HFFc6 (cell line): Measurements from ENCODE around the gene ATG16L1. TPM values are rescaled to one million over a fixed set of nuclear protein-coding genes. Genes with fewer than 3 reads are reported as not detected.
"Not testable (repeated sequence)": the region's sequence is repeated elsewhere in the genome, so short reads cannot be mapped to it uniquely, and the experiment has no call there.

Source experiments
- DNase-seq: peaks from one replicate; pipeline ENCODE4 v3.0.0-alpha.2; 2018
- H3K27ac Mint-ChIP-seq: 2 replicates; pipeline ENCODE4 v1.8.0; 2020; ENCODE audit warnings: mild to moderate bottlenecking, mixed read lengths
- H3K27me3 Mint-ChIP-seq: 2 replicates; pipeline ENCODE4 v1.8.0; 2021; ENCODE audit warnings: mild to moderate bottlenecking, moderate library complexity, mixed read lengths; ENCODE audit not compliant: insufficient read depth
- H3K36me3 Mint-ChIP-seq: 2 replicates; pipeline ENCODE4 v1.8.0; 2021; ENCODE audit warnings: low read depth, mixed read lengths
- H3K4me1 Mint-ChIP-seq: 2 replicates; pipeline ENCODE4 v1.8.0; 2020; ENCODE audit warnings: low read depth, mixed read lengths
- H3K4me3 Mint-ChIP-seq: 2 replicates; pipeline ENCODE4 v1.8.0; 2020; ENCODE audit warnings: mild to moderate bottlenecking, moderate library complexity, mixed read lengths
- H3K9me3 Mint-ChIP-seq: 2 replicates; pipeline ENCODE4 v1.8.0; 2020; ENCODE audit warnings: mild to moderate bottlenecking, mixed read lengths
- CTCF ChIP-seq: fragments of 200-600 bp; sonication (generic); IDR thresholded peaks from 2 replicates; pipeline ENCODE4 v1.5.0; 2021; ENCODE audit warnings: antibody characterized with exemption, mild to moderate bottlenecking
- total RNA-seq, 6 experiments: library from RNA; stranded (reverse); fragmentation: NEBNext Ultra II Directional; extraction: Animal tissue kit (Norgen Biotek cat#: 25700); gene quantifications; 2 replicates in 1 of 6; 3 replicates in 5 of 6; pipeline ENCODE4 v1.2.3, GENCODE V29; 2021

Gene ATG16L1
- total RNA-seq, 6 experiments from 2014 or later = 19.7 to 22.8 (median 21.6) TPM

DNA sequence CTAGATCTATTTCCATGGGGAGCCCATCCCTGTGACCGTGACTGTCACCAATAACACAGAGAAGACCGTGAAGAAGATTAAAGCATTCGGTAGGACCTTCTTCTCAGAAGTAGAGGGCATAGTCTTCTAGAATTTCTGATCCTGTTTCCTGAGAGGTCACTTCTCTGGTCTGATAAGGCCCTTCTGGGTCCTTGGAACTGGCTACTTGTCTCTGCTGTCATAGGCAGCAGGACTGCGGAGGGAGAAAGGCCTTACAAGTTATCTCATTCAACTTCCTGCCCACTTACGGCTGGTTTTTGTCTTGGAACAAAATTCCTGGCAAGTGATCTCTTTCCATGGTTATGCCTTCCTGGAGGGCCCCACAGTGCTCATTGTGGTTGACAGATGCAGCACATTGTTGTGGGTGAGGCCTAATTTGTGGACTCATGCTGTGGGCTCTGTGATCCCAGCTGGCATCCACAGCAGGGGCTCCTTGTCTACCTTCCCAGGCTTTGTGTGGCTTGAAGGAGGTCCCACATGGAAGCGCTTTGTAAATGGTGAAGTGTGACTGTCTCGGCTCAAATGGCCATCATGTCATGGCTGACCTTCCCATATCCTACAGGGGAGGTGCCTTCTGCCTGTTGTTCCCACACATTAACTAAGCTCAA, 78.1 kb downstream of the ATG16L1 start:
- DNase-seq = no peak
- peaks cover 6% of the 10 kb centered on the region; the same call in 1 of the 2 replicates for H3K4me1 Mint-ChIP-seq
- TF ChIP-seq CTCF = no peak
- H3K4me3 Mint-ChIP-seq = no peak overlapping the region
- H3K36me3 Mint-ChIP-seq = no peaks in the 10 kb centered on the region
- H3K27ac Mint-ChIP-seq = no peak overlapping the region
- peaks cover 30% of the 10 kb centered on the region for H3K27me3 Mint-ChIP-seq
- H3K9me3 Mint-ChIP-seq = no peaks in the 10 kb centered on the region

DNA sequence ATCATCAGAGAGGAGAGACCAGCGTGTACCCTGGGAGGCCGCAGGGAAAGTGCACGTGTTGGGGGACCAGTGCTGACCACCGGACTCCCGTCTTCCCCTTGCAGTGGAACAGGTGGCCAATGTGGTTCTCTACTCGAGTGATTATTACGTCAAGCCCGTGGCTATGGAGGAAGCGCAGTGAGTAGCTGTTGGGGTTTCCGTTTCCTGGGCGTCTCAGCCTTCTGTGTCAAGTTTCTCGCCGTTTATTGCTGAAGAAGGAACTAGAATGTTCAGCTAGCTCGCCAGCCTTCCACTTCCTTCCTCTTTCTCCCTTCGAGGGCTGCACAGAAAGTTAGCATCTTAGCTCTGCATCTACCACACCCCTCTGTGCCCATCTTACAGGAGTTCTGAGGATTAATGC, 80.1 kb downstream of the ATG16L1 start:
- peaks cover 6% of the 10 kb centered on the region; the same call in 1 of the 2 replicates for H3K4me1 Mint-ChIP-seq
- DNase-seq = no peak
- no peak for TF ChIP-seq CTCF
- H3K36me3 Mint-ChIP-seq = no peaks in the 10 kb centered on the region
- H3K27me3 Mint-ChIP-seq = peaks cover 33% of the 10 kb centered on the region
- no peak overlapping the region for H3K27ac Mint-ChIP-seq
- H3K4me3 Mint-ChIP-seq = no peak overlapping the region
- no peaks in the 10 kb centered on the region for H3K9me3 Mint-ChIP-seq

GRCh38 chr2:233332125-233332524, 80.7 kb downstream of the ATG16L1 start:
- H3K27me3 Mint-ChIP-seq = peaks cover 33% of the 10 kb centered on the region
- TF ChIP-seq CTCF = no peak
- no peaks in the 10 kb centered on the region for H3K9me3 Mint-ChIP-seq
- no peak overlapping the region for H3K4me3 Mint-ChIP-seq
- no peak overlapping the region for H3K27ac Mint-ChIP-seq
- no peak for DNase-seq
- no peaks in the 10 kb centered on the region for H3K36me3 Mint-ChIP-seq
- peaks cover 6% of the 10 kb centered on the region; the same call in 1 of the 2 replicates for H3K4me1 Mint-ChIP-seq

DNA sequence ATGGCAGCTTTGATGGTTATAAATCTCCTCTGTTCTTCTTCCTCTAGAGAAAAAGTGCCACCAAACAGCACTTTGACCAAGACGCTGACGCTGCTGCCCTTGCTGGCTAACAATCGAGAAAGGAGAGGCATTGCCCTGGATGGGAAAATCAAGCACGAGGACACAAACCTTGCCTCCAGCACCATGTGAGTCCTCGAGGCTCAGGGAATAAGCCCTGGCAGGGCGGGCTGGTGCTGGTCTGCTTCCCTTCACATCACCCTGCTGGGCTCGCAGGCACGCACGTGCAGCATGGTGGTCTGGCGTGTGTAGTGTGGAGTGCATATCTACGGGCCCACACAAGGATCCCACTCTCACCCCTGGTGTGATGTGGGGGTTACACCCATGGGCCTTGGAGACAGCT, 83.4 kb downstream of the ATG16L1 start:
- Mint-ChIP-seq H3K27me3 (peaks cover 41% of the 10 kb centered on the region), H3K9me3 (no peaks in the 10 kb centered on the region), H3K4me1 (peaks cover 3% of the 10 kb centered on the region; the same call in 1 of the 2 replicates), H3K36me3 (no peaks in the 10 kb centered on the region), H3K4me3 (no peak overlapping the region), H3K27ac (no peak overlapping the region)
- DNase-seq = no peak
- no peak for TF ChIP-seq CTCF

DNA sequence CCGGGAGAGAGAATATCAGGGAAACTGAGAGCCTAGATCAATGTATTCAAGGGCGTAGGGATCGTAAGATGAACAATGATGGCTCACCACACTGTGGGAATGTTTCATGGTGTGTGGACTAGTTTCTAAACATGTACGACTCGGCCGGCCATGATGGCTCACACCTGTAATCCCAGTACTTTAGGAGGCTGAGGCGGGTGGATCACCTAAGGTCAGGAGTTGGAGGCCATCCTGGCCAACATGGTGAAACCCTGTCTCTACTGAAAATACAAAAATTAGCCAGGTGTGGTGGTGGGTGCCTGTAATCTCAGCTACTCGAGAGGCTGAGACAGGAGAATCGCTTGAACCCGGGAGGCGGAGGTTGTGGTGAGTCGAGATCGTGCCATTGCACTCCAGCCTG, 84.6 kb downstream of the ATG16L1 start:
- not testable (repeated sequence) for DNase-seq, H3K4me3 Mint-ChIP-seq, H3K4me1 Mint-ChIP-seq, H3K36me3 Mint-ChIP-seq, H3K27ac Mint-ChIP-seq, H3K9me3 Mint-ChIP-seq
- H3K27me3 Mint-ChIP-seq = peaks cover 43% of the 10 kb centered on the region

DNA sequence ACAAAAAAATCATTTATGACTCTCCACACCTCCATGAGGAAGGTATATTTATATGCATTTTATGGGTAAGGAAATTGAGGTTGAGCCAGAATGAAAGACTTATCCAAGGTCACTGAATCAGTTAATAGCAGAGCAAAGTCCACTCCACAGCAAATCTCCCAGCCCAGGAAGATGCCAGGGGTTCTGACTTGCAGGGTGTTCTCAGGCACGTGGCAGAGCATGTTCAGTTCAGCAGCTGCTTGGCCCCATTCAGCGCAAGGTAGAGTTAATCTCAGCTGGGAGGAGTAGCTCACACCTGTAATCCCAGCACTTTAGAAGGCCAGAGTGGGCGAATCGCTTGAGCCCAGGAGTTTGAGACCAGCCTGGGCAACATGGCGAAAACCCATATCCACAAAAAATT, 85.1 kb downstream of the ATG16L1 start:
- H3K9me3 Mint-ChIP-seq = no peaks in the 10 kb centered on the region
- peaks cover 42% of the 10 kb centered on the region for H3K27me3 Mint-ChIP-seq
- H3K4me1 Mint-ChIP-seq = no peaks in the 10 kb centered on the region
- no peak overlapping the region for H3K4me3 Mint-ChIP-seq
- H3K27ac Mint-ChIP-seq = no peak overlapping the region
- TF ChIP-seq CTCF = no peak
- DNase-seq = no peak
- H3K36me3 Mint-ChIP-seq = no peaks in the 10 kb centered on the region
